ENCODE data around the gene TMEM42.

Gene TMEM42

GRCh38 chr3:44913868-44914468, 52.3 kb downstream of the TMEM42 start:
- peak; percentile 68 for DNase-seq

GRCh38 chr3:44914936-44915335, 53.2 kb downstream of the TMEM42 start:
- DNase-seq: no peak
